Natural killer cell (primary cell): Measurements from ENCODE around the gene CIP2A. TPM values are rescaled to one million over a fixed set of nuclear protein-coding genes. Genes with fewer than 3 reads are reported as not detected.

ENCODE experiments used
- ATAC-seq, 3 donors: fragments of 150-1000 bp in 2 of 3; fragments of 200-7000 bp in 1 of 3; cut with Tn5 transposase; 1 replicate in 1 of 3; 2 replicates in 2 of 3; pipeline ENCODE4 v1.10.0; 2021; ENCODE audit warnings: mild to moderate bottlenecking in 2 of 3, moderate library complexity in 2 of 3
- DNase-seq, 2 donors: peaks; one replicate each; pipeline versions ENCODE4 v3.0.0 to v3.0.0-alpha.2; 2013 to 2021; ENCODE audit warnings: mixed read lengths in 1 of 2
- H3K27ac ChIP-seq: one replicate; pipeline ENCODE4 v1.5.1; 2013; ENCODE audit warnings: mild to moderate bottlenecking, low read length
- H3K27me3 ChIP-seq: one replicate; pipeline ENCODE4 v1.6.1; 2013; ENCODE audit warnings: low read length; ENCODE audit not compliant: control insufficient read depth, insufficient read depth
- H3K36me3 ChIP-seq: one replicate; pipeline ENCODE4 v1.6.1; 2013; ENCODE audit warnings: low read length; ENCODE audit not compliant: control insufficient read depth, insufficient read depth
- H3K4me1 ChIP-seq: one replicate; pipeline ENCODE4 v1.6.1; 2013; ENCODE audit warnings: low read length; ENCODE audit not compliant: control insufficient read depth, insufficient read depth
- H3K4me3 ChIP-seq: one replicate; pipeline ENCODE4 v1.5.1; 2013; ENCODE audit warnings: low read length
- H3K9me3 ChIP-seq: one replicate; pipeline ENCODE4 v1.6.1; 2013; ENCODE audit warnings: low read length; ENCODE audit not compliant: control insufficient read depth, insufficient read depth
- H3K27ac Mint-ChIP-seq, 2 donors: one replicate each; pipeline ENCODE4 v1.8.0; 2022; ENCODE audit warnings: mild to moderate bottlenecking in 2 of 2, mixed read lengths in 2 of 2, moderate library complexity in 1 of 2
- H3K27me3 Mint-ChIP-seq, 2 donors: one replicate each; pipeline ENCODE4 v1.8.0; 2022; ENCODE audit warnings: low read depth in 2 of 2, mixed read lengths in 2 of 2
- H3K36me3 Mint-ChIP-seq: one replicate; pipeline ENCODE4 v1.8.0; 2022; ENCODE audit warnings: mixed read lengths
- H3K4me1 Mint-ChIP-seq, 2 donors: one replicate each; pipeline ENCODE4 v1.8.0; 2022; ENCODE audit warnings: mixed read lengths in 2 of 2
- H3K4me3 Mint-ChIP-seq: one replicate; pipeline ENCODE4 v1.8.0; 2022; ENCODE audit warnings: mild to moderate bottlenecking, moderate library complexity, mixed read lengths
- H3K9me3 Mint-ChIP-seq, 2 donors: one replicate each; pipeline ENCODE4 v1.8.0; 2022; ENCODE audit warnings: mixed read lengths in 2 of 2
- CTCF ChIP-seq: fragments of 200-600 bp; IDR thresholded peaks from one replicate; pipeline ENCODE4 v1.8.0; 2022; ENCODE audit warnings: antibody characterized with exemption
- WGBS: methylation state at CpG from one replicate; pipeline ENCODE4 v1.1.7; 2013; ENCODE audit warnings: missing lambda C conversion rate; ENCODE audit not compliant: insufficient coverage; 5-methylcytosine and 5-hydroxymethylcytosine counted together
- intact Hi-C: fragments of 100-400 bp; cut with micrococcal nuclease; formaldehyde crosslinking; loops from one replicate; pipeline ENCODE4 v1.14.2; 2022
- total RNA-seq, 4 donors: library from RNA; stranded (reverse); fragments of 120-200 nt in 1 of 4; gene quantifications; one replicate each; pipeline versions ENCODE4 v1.2.3 to v1.2.4, GENCODE V29; 2013 to 2022

CIP2A gene
- total RNA-seq, 3 donors from 2014 or later (not counting 1 experiment from before 2014, with no cell fraction given) = 3.6 to 8.5 (median 3.6) TPM

- Histone ChIP-seq H3K27me3 (no peaks in the 10 kb centered on the region), H3K36me3 (no peaks in the 10 kb centered on the region), H3K4me3 (peak overlapping the region; percentile 16), H3K27ac (peak overlapping the region; percentile 90), H3K9me3 (no peaks in the 10 kb centered on the region), H3K4me1 (peaks cover 15% of the 10 kb centered on the region)
- ATAC-seq (peak; percentile 82 to 92 (median 84)), DNase-seq (peak in 1 of 2 donors; percentile 76)
- no peak for TF ChIP-seq CTCF
- peaks cover 34 to 35% of the 10 kb centered on the region in 2 donors for H3K4me1 Mint-ChIP-seq
- no peaks in the 10 kb centered on the region for H3K9me3 Mint-ChIP-seq
- no peaks in the 10 kb centered on the region for H3K36me3 Mint-ChIP-seq
- no peaks in the 10 kb centered on the region for H3K27me3 Mint-ChIP-seq
- peak overlapping the region; percentile 86 to 92 for H3K27ac Mint-ChIP-seq
- intact Hi-C loops = loop anchor here (1.0 kb wide), 1 partner anchor 13 kb away; the partner anchor contains the start of genes CIP2A and DZIP3
- H3K4me3 Mint-ChIP-seq = peak overlapping the region; percentile 79
- 0% methylated on average over 4 of the region's 5 CpGs for WGBS
Measured at GRCh38 chr3:108602249-108602934, 13.2 kb upstream of the CIP2A start.

- Mint-ChIP-seq H3K27ac (no peak overlapping the region), H3K36me3 (no peaks in the 10 kb centered on the region), H3K4me3 (no peak overlapping the region), H3K9me3 (no peaks in the 10 kb centered on the region), H3K27me3 (no peaks in the 10 kb centered on the region), H3K4me1 (peaks cover 36 to 39% of the 10 kb centered on the region in 2 donors)
- Histone ChIP-seq H3K4me1 (peaks cover 9% of the 10 kb centered on the region), H3K9me3 (no peaks in the 10 kb centered on the region), H3K36me3 (no peaks in the 10 kb centered on the region), H3K27ac (no peak overlapping the region), H3K4me3 (no peak overlapping the region), H3K27me3 (no peaks in the 10 kb centered on the region)
- DNase-seq = no peak
- intact Hi-C loops = no loop called here
- no peak for TF ChIP-seq CTCF
- no CpG with 5 or more reads among the region's 1 CpG for WGBS
- no peak for ATAC-seq
Measured at GRCh38 chr3:108599677-108600409, 10.6 kb upstream of the CIP2A start.

- peaks cover 24 to 29% of the 10 kb centered on the region in 2 donors for H3K4me1 Mint-ChIP-seq
- no CpG with 5 or more reads among the region's 5 CpGs for WGBS
Measured at GRCh38 chr3:108598375-108598774, 9.1 kb upstream of the CIP2A start.

More at GRCh38 chr3:108598375-108598774, 9.1 kb upstream of the CIP2A start:
- H3K36me3 ChIP-seq = no peaks in the 10 kb centered on the region
- no peak overlapping the region for H3K27ac ChIP-seq
- intact Hi-C loops = no loop called here
- DNase-seq (no peak), ATAC-seq (no peak)
- Mint-ChIP-seq H3K27ac (no peak overlapping the region), H3K36me3 (no peaks in the 10 kb centered on the region), H3K9me3 (no peaks in the 10 kb centered on the region), H3K4me3 (no peak overlapping the region), H3K27me3 (peaks cover 0 to 2% of the 10 kb centered on the region in 2 donors)
- H3K4me1 ChIP-seq = peaks cover 4% of the 10 kb centered on the region
- H3K27me3 ChIP-seq = no peaks in the 10 kb centered on the region
- H3K4me3 ChIP-seq = no peak overlapping the region
- H3K9me3 ChIP-seq = no peaks in the 10 kb centered on the region
- no peak for TF ChIP-seq CTCF
